Gastrocnemius medialis (tissue), 4 donors: ENCODE measurements around the gene IL34.

ENCODE experiments used
- POLR2A ChIP-seq, 2 donors: fragments of 450-650 bp; IDR thresholded peaks; one replicate each; pipeline ENCODE4 v1.6.1; 2017; ENCODE audit warnings: antibody characterized with exemption in 2 of 2, mild to moderate bottlenecking in 2 of 2, moderate library complexity in 2 of 2
- TF ChIP-seq, protein P1 (sequence below), 5 experiments: fragments of 450-650 bp in 3 of 5; fragments of 200-600 bp in 2 of 5; sonication (generic) in 2 of 5; IDR thresholded peaks in 4 of 5; conservative IDR thresholded peaks in 1 of 5; 1 replicate in 4 of 5; 2 replicates in 1 of 5; pipeline ENCODE4 v1.5.1; 2016 to 2019; ENCODE audit warnings: antibody characterized with exemption in 5 of 5, mild to moderate bottlenecking in 3 of 5, moderate library complexity in 3 of 5

GRCh38 chr16:70685938-70686375 lies 39.6 kb downstream of the IL34 start, which contains the start of gene MTSS2:
- TF ChIP-seq, protein P1, sequence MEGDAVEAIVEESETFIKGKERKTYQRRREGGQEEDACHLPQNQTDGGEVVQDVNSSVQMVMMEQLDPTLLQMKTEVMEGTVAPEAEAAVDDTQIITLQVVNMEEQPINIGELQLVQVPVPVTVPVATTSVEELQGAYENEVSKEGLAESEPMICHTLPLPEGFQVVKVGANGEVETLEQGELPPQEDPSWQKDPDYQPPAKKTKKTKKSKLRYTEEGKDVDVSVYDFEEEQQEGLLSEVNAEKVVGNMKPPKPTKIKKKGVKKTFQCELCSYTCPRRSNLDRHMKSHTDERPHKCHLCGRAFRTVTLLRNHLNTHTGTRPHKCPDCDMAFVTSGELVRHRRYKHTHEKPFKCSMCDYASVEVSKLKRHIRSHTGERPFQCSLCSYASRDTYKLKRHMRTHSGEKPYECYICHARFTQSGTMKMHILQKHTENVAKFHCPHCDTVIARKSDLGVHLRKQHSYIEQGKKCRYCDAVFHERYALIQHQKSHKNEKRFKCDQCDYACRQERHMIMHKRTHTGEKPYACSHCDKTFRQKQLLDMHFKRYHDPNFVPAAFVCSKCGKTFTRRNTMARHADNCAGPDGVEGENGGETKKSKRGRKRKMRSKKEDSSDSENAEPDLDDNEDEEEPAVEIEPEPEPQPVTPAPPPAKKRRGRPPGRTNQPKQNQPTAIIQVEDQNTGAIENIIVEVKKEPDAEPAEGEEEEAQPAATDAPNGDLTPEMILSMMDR (IDR thresholded peaks at IDR 0.05 in 4 of 5, conservative IDR thresholded peaks at IDR 0.05 in 1 of 5): peak in 3 of 5 experiments; percentile 3 to 38 (median 29)
- TF ChIP-seq POLR2A (IDR thresholded peaks at IDR 0.05): peak; percentile 83 to 89
